NB4 (cell line): Measurements from ENCODE around the gene SPAG9.

Experiments used
- TF ChIP-seq, protein P1 (sequence below): IDR thresholded peaks from 2 replicates; pipeline ENCODE4 v1.6.1; 2011; ENCODE audit warnings: low read depth, low read length
- TF ChIP-seq, protein P2 (sequence below): IDR thresholded peaks from one replicate; pipeline ENCODE4 v1.5.1; 2012; ENCODE audit warnings: low read depth, low read length

DNA sequence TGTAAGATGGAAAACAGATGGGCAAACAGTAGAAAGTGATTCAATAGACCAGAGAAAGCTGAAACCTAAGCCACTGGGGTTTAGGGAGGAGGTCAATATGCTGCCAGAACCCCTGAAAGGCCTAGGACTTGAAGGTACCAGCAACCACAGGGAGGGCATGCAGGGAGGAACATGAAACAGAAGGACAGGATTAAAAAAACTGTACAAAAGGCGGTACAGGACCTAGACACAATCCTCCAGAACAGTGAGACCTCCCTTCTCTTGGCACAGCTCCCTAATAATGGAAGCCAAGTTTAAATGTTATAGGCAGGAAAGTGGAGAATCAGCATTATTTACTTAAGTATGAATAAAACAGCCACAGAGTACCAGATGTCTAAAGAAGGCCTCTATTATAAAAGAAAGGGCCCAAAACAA is 105.5 kb downstream of the SPAG9 start:
- TF ChIP-seq, protein P1, sequence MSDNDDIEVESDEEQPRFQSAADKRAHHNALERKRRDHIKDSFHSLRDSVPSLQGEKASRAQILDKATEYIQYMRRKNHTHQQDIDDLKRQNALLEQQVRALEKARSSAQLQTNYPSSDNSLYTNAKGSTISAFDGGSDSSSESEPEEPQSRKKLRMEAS = no peak
- TF ChIP-seq, protein P2, sequence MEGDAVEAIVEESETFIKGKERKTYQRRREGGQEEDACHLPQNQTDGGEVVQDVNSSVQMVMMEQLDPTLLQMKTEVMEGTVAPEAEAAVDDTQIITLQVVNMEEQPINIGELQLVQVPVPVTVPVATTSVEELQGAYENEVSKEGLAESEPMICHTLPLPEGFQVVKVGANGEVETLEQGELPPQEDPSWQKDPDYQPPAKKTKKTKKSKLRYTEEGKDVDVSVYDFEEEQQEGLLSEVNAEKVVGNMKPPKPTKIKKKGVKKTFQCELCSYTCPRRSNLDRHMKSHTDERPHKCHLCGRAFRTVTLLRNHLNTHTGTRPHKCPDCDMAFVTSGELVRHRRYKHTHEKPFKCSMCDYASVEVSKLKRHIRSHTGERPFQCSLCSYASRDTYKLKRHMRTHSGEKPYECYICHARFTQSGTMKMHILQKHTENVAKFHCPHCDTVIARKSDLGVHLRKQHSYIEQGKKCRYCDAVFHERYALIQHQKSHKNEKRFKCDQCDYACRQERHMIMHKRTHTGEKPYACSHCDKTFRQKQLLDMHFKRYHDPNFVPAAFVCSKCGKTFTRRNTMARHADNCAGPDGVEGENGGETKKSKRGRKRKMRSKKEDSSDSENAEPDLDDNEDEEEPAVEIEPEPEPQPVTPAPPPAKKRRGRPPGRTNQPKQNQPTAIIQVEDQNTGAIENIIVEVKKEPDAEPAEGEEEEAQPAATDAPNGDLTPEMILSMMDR = no peak
